ENCODE results near the gene NT5DC1.

NT5DC1 gene

GRCh38 chr6:116100419-116101301 is at the start of gene NT5DC1:
NT5DC1 (plus strand) TSS chr6:116100853; CDS start chr6:116100931, 78 bp downstream.
- peak; percentile 71 for DNase-seq (ENCODE audit: low read depth)

GRCh38 chr6:116051244-116051643 is 49.4 kb upstream of the NT5DC1 start:
- no peak for DNase-seq (ENCODE audit: low read depth)

- no peak for DNase-seq (ENCODE audit: low read depth)
These were observed 45.1 kb upstream of the NT5DC1 start for GRCh38 chr6:116055513-116055912.

- DNase-seq (ENCODE audit: low read depth) = no peak
These were observed 42.9 kb upstream of the NT5DC1 start for GRCh38 chr6:116057766-116058165.

GRCh38 chr6:116059713-116060571 is 40.7 kb upstream of the NT5DC1 start:
- no peak for DNase-seq (ENCODE audit: low read depth)

DNA sequence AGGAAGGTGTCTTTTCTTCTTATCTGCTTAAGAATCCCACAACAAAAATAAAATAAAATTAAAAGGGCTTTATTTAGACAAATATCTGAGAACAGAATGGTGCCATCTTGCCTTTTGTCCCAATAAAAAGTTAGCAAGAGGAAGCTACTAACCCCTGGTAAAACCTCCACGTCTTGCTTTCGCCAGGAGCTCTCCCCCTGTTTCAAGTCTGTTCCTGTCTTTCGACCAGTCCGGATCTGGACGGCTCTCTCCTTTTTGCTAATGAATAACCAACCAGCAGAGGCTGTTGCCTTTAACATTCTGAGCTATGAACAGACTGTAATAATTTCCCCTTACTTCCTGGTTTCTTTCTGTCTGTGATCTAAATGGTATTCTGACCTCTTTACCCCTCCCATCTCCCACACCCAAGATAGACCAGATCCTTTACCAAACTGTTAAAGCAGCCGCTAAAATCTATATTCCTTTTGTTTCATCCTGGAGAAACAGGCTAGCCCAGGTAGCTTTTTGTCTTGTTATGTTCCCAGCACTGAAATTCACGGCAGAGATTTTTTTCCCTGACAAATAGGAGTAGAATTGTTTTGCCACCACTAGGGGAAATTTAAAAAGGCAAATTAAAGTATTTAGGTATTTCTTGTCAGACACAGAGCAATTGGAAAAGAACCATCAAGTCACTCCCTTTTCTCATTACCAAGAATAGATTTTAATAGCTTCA is 39.9 kb upstream of the NT5DC1 start, which contains the start of gene FRK:
Gene FRK, minus strand, starts transcription at position 320 of the 712 bp plus-strand sequence. CDS start 580 bp downstream, outside the sequence.
- no peak for DNase-seq (ENCODE audit: low read depth)

DNA sequence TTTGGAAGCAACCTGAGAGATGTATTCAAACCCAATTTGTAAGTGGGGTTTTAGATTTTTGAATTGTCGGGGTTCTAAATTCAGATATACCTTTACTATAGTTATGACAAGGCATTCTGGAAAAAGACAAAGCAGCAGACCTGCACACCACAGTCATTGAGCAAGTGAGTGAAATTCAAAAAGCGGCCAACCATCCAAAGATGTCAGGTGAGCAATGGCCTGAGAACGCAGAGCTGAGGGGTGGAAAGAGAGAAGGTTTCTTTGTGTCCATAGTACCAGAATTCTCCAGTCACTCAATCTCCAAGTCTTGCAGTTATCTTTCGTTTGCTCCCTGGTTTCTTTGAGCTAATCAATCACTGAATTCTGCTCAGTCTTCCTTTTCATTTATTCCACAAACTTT is 38.2 kb upstream of the NT5DC1 start:
- no peak for DNase-seq (ENCODE audit: low read depth)

DNA sequence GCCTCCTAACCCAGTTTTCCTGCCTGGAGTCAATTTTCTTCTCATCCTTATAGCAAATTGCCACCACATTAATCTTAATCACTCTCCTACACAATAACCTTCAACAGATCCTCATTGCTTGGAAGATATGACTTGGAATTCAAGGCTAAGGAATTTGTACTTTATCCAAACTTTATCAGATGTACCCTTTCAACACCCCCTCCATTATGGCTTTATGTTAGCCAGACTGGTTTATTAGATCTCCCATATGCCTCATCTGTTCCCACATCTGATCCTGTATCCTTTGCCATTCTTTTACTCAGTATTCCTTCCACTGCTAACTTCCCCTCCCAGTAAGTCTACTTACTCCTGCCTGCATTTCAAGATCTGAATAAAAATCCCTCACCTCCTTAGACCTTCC is 36.0 kb upstream of the NT5DC1 start:
- DNase-seq (ENCODE audit: low read depth) = no peak

DNA sequence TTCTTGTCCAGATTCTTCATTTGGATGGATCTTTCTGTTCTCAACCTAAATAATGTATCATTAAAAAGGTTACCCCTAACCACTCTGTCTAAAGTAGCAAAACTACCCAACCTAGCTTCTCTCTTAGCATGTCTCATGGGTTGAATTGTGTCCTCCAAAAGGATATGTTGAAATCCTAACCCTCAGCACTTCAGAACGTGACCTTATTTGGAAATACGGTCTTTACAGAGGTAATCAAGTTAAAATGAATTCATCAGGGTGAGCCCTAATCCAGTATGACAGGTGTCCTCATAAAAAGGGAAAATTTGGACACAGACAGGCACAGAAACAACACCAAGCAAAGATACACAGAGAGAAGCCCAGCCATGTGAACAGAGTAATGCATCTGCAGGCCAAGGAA is 33.9 kb upstream of the NT5DC1 start:
- no peak for DNase-seq (ENCODE audit: low read depth)

DNA sequence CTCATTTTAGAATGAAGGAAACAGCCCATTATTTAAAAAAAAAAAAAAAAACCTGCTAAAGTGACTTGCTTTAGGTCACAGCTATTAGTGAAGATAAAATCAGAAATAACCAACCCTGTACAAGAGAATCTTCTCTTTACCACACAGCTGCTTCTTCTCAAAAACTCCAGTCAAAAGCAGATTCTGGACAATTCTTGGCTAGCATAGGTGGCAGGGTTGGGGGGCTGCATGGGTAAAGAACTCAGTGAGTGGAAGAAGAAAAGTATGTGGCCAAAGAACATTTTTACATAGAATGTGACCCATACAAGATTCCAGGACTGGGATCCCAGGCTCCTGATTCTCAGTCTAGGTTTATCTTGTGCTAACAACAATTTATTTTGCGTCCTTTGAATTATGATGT is 30.6 kb upstream of the NT5DC1 start:
- no peak for DNase-seq (ENCODE audit: low read depth)

DNA sequence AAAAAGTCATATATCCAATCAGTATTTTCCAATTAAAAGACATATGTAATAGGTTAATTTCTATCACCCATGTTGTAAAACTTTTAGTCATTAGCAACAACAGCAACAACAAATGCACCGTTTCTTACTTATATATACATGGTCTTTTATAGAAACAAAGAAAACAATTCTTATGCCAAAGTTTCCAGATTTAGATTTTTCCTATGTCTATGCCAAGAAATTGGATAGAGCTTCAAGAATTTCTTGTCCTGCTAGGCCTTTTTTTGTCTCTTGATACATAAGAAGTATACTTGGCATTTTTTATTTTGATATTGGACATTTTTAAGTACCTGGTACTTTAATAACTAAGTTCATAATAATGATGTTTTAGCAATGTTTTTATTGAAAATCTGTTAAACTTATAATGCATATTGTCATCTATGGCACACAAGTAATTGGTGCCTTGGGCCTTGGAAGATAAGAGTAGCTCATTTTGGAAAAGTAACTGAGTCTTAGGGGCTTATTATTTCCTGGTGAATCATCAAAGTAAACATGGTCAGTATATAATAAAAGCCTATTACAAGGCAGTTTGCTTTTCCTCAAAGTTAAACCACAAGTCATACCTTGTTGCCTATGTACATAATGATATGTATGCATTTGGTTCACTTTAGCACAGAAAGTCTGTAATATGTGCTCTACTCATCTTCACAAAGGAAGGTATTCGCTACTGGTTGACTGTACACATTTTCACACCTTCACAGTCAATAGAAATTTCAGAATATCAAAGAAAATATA is 29.9 kb upstream of the NT5DC1 start:
- no peak for DNase-seq (ENCODE audit: low read depth)

DNA sequence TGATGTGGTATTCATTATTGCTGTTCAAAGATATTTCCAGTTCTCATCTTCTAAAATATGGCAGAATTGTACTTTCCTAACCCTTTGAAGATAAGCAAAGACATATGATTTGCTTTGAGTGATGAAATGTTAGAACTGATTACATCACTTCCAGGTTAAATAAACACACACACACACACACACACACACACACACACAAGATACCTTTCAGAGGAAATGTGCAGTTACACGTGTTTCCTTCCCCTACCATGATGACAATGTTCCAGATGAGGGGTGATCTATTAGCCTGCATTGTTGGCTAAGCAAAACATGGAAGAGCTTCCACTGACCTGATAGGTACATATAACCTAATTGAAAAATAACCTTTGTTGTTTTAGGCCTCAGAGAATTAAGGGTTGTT is 28.3 kb upstream of the NT5DC1 start:
- DNase-seq (ENCODE audit: low read depth) = no peak

GRCh38 chr6:116073765-116074440 is 26.8 kb upstream of the NT5DC1 start:
- DNase-seq (ENCODE audit: low read depth) = no peak

GRCh38 chr6:116074732-116075390 is 25.8 kb upstream of the NT5DC1 start:
- no peak for DNase-seq (ENCODE audit: low read depth)

DNA sequence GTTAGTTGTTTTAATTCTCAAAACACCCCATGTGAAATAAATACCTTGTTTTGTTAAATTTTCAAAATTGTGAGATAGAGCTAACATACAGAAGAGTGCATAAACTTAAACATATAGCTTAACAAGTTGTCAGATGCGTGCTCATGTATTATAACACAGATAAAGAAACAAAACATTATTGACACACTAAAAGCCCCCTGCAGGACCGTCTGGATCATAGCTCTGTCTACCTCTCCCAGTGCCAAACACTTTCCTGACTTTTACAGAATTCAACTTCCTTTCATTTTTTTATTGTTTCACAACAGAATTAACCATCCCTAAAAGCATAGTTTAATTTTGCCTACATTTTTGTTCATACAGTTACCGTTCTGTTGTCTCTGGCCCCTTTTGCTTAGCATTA is 22.1 kb upstream of the NT5DC1 start:
- DNase-seq (ENCODE audit: low read depth) = no peak

- DNase-seq (ENCODE audit: low read depth) = no peak
These were observed 21.7 kb upstream of the NT5DC1 start for GRCh38 chr6:116078945-116079344.

DNA sequence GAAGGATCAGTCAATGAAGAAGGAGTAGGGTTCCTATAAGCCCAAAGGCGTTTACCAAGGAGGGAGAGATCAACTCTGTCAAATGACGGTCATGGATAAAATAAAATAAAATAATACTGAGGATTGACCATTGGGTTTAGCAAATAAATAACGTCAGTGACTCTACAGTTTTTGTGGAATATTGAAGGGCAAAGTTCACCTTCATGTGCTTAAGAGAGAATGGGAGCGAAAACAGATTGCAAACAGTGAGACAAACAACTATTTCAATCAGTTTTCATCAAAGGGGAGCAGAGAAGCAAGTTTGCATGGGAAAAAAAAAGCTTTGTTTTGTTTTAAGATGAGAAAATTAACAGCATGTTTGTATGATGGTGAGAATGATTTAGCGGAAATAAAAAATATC is 17.6 kb upstream of the NT5DC1 start:
- DNase-seq (ENCODE audit: low read depth) = no peak

GRCh38 chr6:116084284-116084683 is 16.4 kb upstream of the NT5DC1 start:
- no peak for DNase-seq (ENCODE audit: low read depth)

GRCh38 chr6:116087437-116088027 is 13.1 kb upstream of the NT5DC1 start:
- DNase-seq (ENCODE audit: low read depth) = no peak

DNA sequence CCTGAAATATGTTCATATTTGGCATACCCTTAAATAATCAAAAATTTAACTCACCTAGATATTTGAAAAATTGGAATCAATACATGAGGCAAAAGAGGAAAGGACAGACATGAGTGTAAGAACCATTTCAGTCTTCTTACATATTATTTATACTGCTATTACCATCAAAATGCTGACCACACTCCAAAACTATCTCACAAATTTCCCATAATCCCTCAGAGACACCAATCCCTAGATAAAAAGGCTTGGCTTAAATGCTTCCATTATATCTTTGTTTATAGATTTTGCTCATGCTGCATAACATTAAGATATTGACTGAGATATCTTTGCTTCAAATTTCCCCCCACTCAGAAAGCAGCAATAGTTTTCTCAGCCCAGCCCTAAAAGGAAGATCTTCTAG is 11.7 kb upstream of the NT5DC1 start:
- DNase-seq (ENCODE audit: low read depth) = no peak

Measured in stimulated activated CD8-positive, alpha-beta memory T cell treated with anti-CD3 and anti-CD28 coated beads, Interleukin-15, amount 100 ng/mL, for 24 hours (primary cell).